HCT116 (cell line): Measurements from ENCODE around the gene MINDY4. TPM values are rescaled to one million over a fixed set of nuclear protein-coding genes. Genes with fewer than 3 reads are reported as not detected.

Experiments used
- ATAC-seq: fragments of 200-7000 bp; cut with Tn5 transposase; 2 replicates; pipeline ENCODE4 v1.9.1; 2020; ENCODE audit warnings: mild to moderate bottlenecking, moderate library complexity
- BruUV-seq: library from RNA; stranded (reverse); fragments of 400-500 nt; replicated peaks from 2 replicates; lab custom pipeline; 2021; lab: Mats Ljungman, UMichigan
- CTCF ChIA-PET: fragments of 300-600 bp; sonication (Branson Sonifier 250); formaldehyde crosslinking; loops from one replicate; lab custom pipeline; 2021; ENCODE audit warnings: antibody characterized with exemption; lab: Charles Lee
- POLR2A ChIA-PET: fragments of 300-600, 350-600 bp; sonication (Branson Sonifier 250); formaldehyde crosslinking; loops from one replicate; lab custom pipeline; 2021; ENCODE audit warnings: antibody characterized with exemption; lab: Charles Lee
- RAD21 ChIA-PET, 2 experiments: fragments of 300-600 bp; sonication (Branson Sonifier 250); formaldehyde crosslinking; loops; one replicate each; lab custom pipeline; 2023; ENCODE audit warnings: low total read pairs in 2 of 2; ENCODE audit not compliant: uncharacterized antibody in 2 of 2, unreplicated experiment in 2 of 2, low non-redundant PET in 1 of 2; lab: Charles Lee
- DNase-seq: peaks from one replicate; pipeline ENCODE4 v3.0.0-alpha.2; 2010; ENCODE audit warnings: low read depth, low spot score
- H2AFZ ChIP-seq: fragments of 200-600 bp; shearing (Covaris generic), sonication (generic); 2 replicates; pipeline ENCODE4 v1.6.1; 2017; ENCODE audit warnings: low read depth, mixed run types, mixed read lengths, antibody characterized with exemption, low read length; ENCODE audit not compliant: poor library complexity, severe bottlenecking
- H3K27ac ChIP-seq: 2 replicates; pipeline ENCODE4 v1.5.1; 2012; ENCODE audit warnings: low read depth, low read length
- H3K27me3 ChIP-seq: fragments of 200-600 bp; sonication (generic); 2 replicates; pipeline ENCODE4 v1.6.1; 2016; ENCODE audit warnings: mixed run types, low read length, mixed read lengths; ENCODE audit not compliant: insufficient read depth
- H3K36me3 ChIP-seq, 2 experiments: fragments of 200-500 bp in 1 of 2; fragments of 200-600 bp in 1 of 2; sonication (Bioruptor generic) in 1 of 2; sonication (generic) in 1 of 2; 2 replicates each; pipeline versions ENCODE4 v1.5.1 to v1.6.1; 2014 to 2016; ENCODE audit warnings: low read length in 2 of 2, inconsistent platforms in 1 of 2, mixed read lengths in 1 of 2, mixed run types in 1 of 2; ENCODE audit not compliant: insufficient read depth in 2 of 2, control insufficient read depth in 1 of 2
- H3K4me1 ChIP-seq, 2 experiments: fragments of 200-600 bp in 1 of 2; sonication (generic) in 1 of 2; 2 replicates each; pipeline versions ENCODE4 v1.5.1 to v1.6.1; 2012 to 2017; ENCODE audit warnings: low read length in 2 of 2, inconsistent platforms in 1 of 2, mild to moderate bottlenecking in 1 of 2, mixed read lengths in 1 of 2, mixed run types in 1 of 2, moderate library complexity in 1 of 2; ENCODE audit not compliant: insufficient read depth in 2 of 2, control insufficient read depth in 1 of 2
- H3K4me2 ChIP-seq: fragments of 200-600 bp; sonication (generic); 2 replicates; pipeline ENCODE4 v1.6.1; 2017; ENCODE audit warnings: mixed run types, low read length, mixed read lengths
- H3K4me3 ChIP-seq, 2 experiments: fragments of 200-600 bp in 1 of 2; sonication (generic) in 1 of 2; replicated peaks in 1 of 2; 2 replicates each; pipeline ENCODE4 v1.5.1; 2011 to 2016; ENCODE audit warnings: low read length in 2 of 2, control low read depth in 1 of 2, low read depth in 1 of 2, mild to moderate bottlenecking in 1 of 2, mixed read lengths in 1 of 2, mixed run types in 1 of 2
- H3K79me2 ChIP-seq: fragments of 200-600 bp; sonication (generic); 2 replicates; pipeline ENCODE4 v1.6.1; 2017; ENCODE audit warnings: mild to moderate bottlenecking, mixed run types, low read length, moderate library complexity, mixed read lengths; ENCODE audit not compliant: insufficient read depth
- H3K9ac ChIP-seq: fragments of 200-600 bp; sonication (generic); 2 replicates; pipeline ENCODE4 v1.6.1; 2016; ENCODE audit warnings: low read length, mixed read lengths
- H3K9me2 ChIP-seq: fragments of 200-600 bp; sonication (generic), shearing (Covaris generic); 2 replicates; pipeline ENCODE4 v1.6.1; 2017; ENCODE audit warnings: mixed run types, mild to moderate bottlenecking, moderate library complexity; ENCODE audit not compliant: insufficient read depth
- H3K9me3 ChIP-seq, 2 experiments: fragments of 200-500 bp in 1 of 2; fragments of 200-600 bp in 1 of 2; sonication (Bioruptor generic) in 1 of 2; sonication (generic) in 1 of 2; 2 replicates each; pipeline ENCODE4 v1.6.1; 2014 to 2017; ENCODE audit warnings: low read length in 2 of 2, mixed read lengths in 2 of 2, inconsistent platforms in 1 of 2, low read depth in 1 of 2, mild to moderate bottlenecking in 1 of 2, mixed run types in 1 of 2, moderate library complexity in 1 of 2; ENCODE audit not compliant: control insufficient read depth in 1 of 2, insufficient read depth in 1 of 2
- H4K20me1 ChIP-seq: fragments of 200-600 bp; sonication (generic), shearing (Covaris generic); 2 replicates; pipeline ENCODE4 v1.6.1; 2017; ENCODE audit warnings: mixed run types, mild to moderate bottlenecking, moderate library complexity; ENCODE audit not compliant: insufficient read depth
- CEBPB ChIP-seq: IDR thresholded peaks from 2 replicates; pipeline ENCODE4 v1.6.1; 2012; ENCODE audit warnings: low read depth
- CTCF ChIP-seq, 3 experiments: fragments of 200-600 bp in 1 of 3; sonication (generic) in 1 of 3; IDR thresholded peaks in 2 of 3; conservative IDR thresholded peaks in 1 of 3; 2 replicates each; pipeline ENCODE4 v1.5.1; 2012 to 2017; ENCODE audit warnings: low read depth in 2 of 3, low read length in 2 of 3, antibody characterized with exemption in 1 of 3, borderline replicate concordance in 1 of 3, control low read depth in 1 of 3, mild to moderate bottlenecking in 1 of 3, mixed read lengths in 1 of 3, mixed run types in 1 of 3, moderate library complexity in 1 of 3; ENCODE audit not compliant: insufficient read depth in 1 of 3
- FOSL1 ChIP-seq: IDR thresholded peaks from 2 replicates; pipeline ENCODE4 v1.6.1; 2012; ENCODE audit warnings: low read depth
- MAX ChIP-seq: IDR thresholded peaks from 2 replicates; pipeline ENCODE4 v1.6.1; 2012
- POLR2AphosphoS5 ChIP-seq: IDR thresholded peaks from 2 replicates; pipeline ENCODE4 v1.6.1; 2011; ENCODE audit warnings: mild to moderate bottlenecking, low read depth, low read length, moderate library complexity
- RAD21 ChIP-seq: IDR thresholded peaks from 2 replicates; pipeline ENCODE4 v1.6.1; 2012; ENCODE audit warnings: low read depth, mild to moderate bottlenecking
- REST ChIP-seq: IDR thresholded peaks from 2 replicates; pipeline ENCODE4 v1.6.1; 2012; ENCODE audit warnings: low read depth
- SP1 ChIP-seq: IDR thresholded peaks from 2 replicates; pipeline ENCODE4 v1.6.1; 2012; ENCODE audit warnings: low read depth
- ZFX ChIP-seq: fragments of 450-650 bp; IDR thresholded peaks from 2 replicates; pipeline ENCODE4 v1.6.1; 2017
- intact Hi-C: fragments of 100-400 bp; cut with micrococcal nuclease; formaldehyde crosslinking; loops from 2 replicates; pipeline ENCODE4 v1.10.0; 2022
- total RNA-seq: library from RNA; stranded (reverse); gene quantifications from one replicate; pipeline ENCODE4 v1.2.1, GENCODE V29; 2021; ENCODE audit not compliant: unreplicated experiment

MINDY4 gene
- total RNA-seq, 1 experiment from 2014 or later: 6.1 TPM

GRCh38 chr7:30851651-30852307 is 80.6 kb downstream of the MINDY4 start:
- DNase-seq (no peak), ATAC-seq (no peak)
- no peaks in the 10 kb centered on the region for H4K20me1 ChIP-seq
- no peaks in the 10 kb centered on the region for H3K27me3 ChIP-seq
- H3K9me3 ChIP-seq: no peaks in the 10 kb centered on the region
- POLR2A ChIA-PET: no interaction called here
- TF ChIP-seq REST: no peak
- no peak for TF ChIP-seq RAD21
- TF ChIP-seq ZFX: no peak
- no peak for TF ChIP-seq FOSL1
- no peak for TF ChIP-seq POLR2AphosphoS5
- intact Hi-C loops: no loop called here
- RAD21 ChIA-PET: no interaction called here
- H3K4me1 ChIP-seq: peaks cover 3 to 4% of the 10 kb centered on the region in 2 experiments
- no peak overlapping the region for H2AFZ ChIP-seq
- no peak overlapping the region for H3K9ac ChIP-seq
- H3K4me2 ChIP-seq: no peak overlapping the region
- BruUV-seq: no TSS peak
- H3K79me2 ChIP-seq: no peaks in the 10 kb centered on the region
- CTCF ChIA-PET: no interaction called here
- no peak overlapping the region for H3K27ac ChIP-seq
- no peaks in the 10 kb centered on the region for H3K9me2 ChIP-seq
- H3K4me3 ChIP-seq: no peak overlapping the region
- no peaks in the 10 kb centered on the region for H3K36me3 ChIP-seq

GRCh38 chr7:30852308-30852684 is 81.1 kb downstream of the MINDY4 start:
- no peaks in the 10 kb centered on the region for H3K9me3 ChIP-seq
- RAD21 ChIA-PET: no interaction called here
- H3K27ac ChIP-seq: no peak overlapping the region
- no peak overlapping the region for H2AFZ ChIP-seq
- ATAC-seq: no peak
- H3K4me3 ChIP-seq: no peak overlapping the region
- no peaks in the 10 kb centered on the region for H3K79me2 ChIP-seq
- CTCF ChIA-PET: no interaction called here
- BruUV-seq: no TSS peak
- H4K20me1 ChIP-seq: no peaks in the 10 kb centered on the region
- no peak for DNase-seq
- H3K36me3 ChIP-seq: no peaks in the 10 kb centered on the region
- H3K9ac ChIP-seq: no peak overlapping the region
- no peak overlapping the region for H3K4me2 ChIP-seq
- intact Hi-C loops: no loop called here
- no peaks in the 10 kb centered on the region for H3K4me1 ChIP-seq
- POLR2A ChIA-PET: no interaction called here
- no peaks in the 10 kb centered on the region for H3K27me3 ChIP-seq
- no peaks in the 10 kb centered on the region for H3K9me2 ChIP-seq
- no peak for TF ChIP-seq SP1
- TF ChIP-seq FOSL1: no peak
- no peak for TF ChIP-seq CEBPB
- TF ChIP-seq CTCF (IDR thresholded peaks at IDR 0.05 in 2 of 3, conservative IDR thresholded peaks at IDR 0.05 in 1 of 3; ENCODE audit: borderline replicate concordance in 1 of 3, insufficient read depth in 1 of 3, low read depth in 2 of 3, low read length in 2 of 3): no peak
- no peak for TF ChIP-seq REST
- TF ChIP-seq MAX: no peak
